ENCODE results near the gene MCF2L.

MCF2L gene

DNA sequence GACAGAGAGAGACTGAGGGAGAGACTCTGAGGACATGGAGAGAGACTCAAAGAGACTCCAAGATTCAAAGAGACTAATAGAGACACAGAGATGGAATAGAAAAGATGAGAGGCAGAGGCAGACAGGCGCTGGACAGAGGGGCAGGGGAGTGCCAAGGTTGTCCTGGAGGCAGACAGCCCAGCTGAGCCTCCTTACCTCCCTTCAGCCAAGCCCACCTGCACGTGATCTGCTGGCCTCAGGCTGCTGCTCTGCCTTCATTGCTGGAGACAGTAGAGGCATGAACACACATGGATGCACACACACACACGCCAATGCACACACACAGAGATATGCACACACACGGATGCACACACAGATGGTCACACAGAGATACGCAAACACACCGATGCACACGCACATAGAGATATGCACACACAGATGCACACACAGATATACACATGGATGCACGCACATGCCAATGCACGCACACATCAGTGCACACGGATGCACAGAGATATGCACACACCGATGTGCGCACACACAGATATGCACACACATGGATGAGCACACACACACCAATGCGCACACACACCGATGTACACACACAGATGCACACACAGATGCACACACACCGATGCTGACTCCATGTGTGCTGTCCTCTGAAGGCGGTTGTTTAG, 150.3 kb downstream of the MCF2L start:
- no peak overlapping the region for H3K4me2 ChIP-seq (ENCODE audit: low read length, poor library complexity, severe bottlenecking)
- no peak overlapping the region for H2AFZ ChIP-seq (ENCODE audit: low read depth, low read length)
- no peak overlapping the region for H3K9ac ChIP-seq (ENCODE audit: low read length)
- H3K79me1 ChIP-seq (replicated peaks; ENCODE audit: low read length, poor library complexity, severe bottlenecking), result no peaks in the 10 kb centered on the region
- no peaks in the 10 kb centered on the region for H3K36me3 ChIP-seq (ENCODE audit: control insufficient read depth in 1 of 2, insufficient read depth in 2 of 2, low read depth in 1 of 2, low read length in 2 of 2)
- WGBS, result 87% methylated on average over 16 of the region's 16 CpGs
- no peak overlapping the region for H3K18ac ChIP-seq (ENCODE audit: low read depth in 1 of 2, low read length in 2 of 2)
- H3K4me3 ChIP-seq (ENCODE audit: insufficient read depth in 1 of 2, low read depth in 1 of 2, low read length in 2 of 2), result peak overlapping the region in 1 of 2 experiments; percentile 15
- no peaks in the 10 kb centered on the region for H3K9me3 ChIP-seq (ENCODE audit: control insufficient read depth, low read length)
- H4K8ac ChIP-seq (ENCODE audit: low read length), result no peak overlapping the region
- no peak overlapping the region for H3K27ac ChIP-seq (ENCODE audit: low read length, poor library complexity, severe bottlenecking)
- H3K23ac ChIP-seq (ENCODE audit: low read length in 2 of 2), result no peak overlapping the region
- H2AK5ac ChIP-seq (ENCODE audit: low read length, severe bottlenecking), result no peak overlapping the region
- H3K27me3 ChIP-seq (ENCODE audit: control insufficient read depth in 1 of 2, insufficient read depth in 1 of 2, low read length in 2 of 2), result peaks cover 21 to 56% of the 10 kb centered on the region in 2 experiments
- DNase-seq, result no peak
- no peak overlapping the region for H2BK12ac ChIP-seq (ENCODE audit: low read length in 2 of 2)
- H3K14ac ChIP-seq (ENCODE audit: low read length in 2 of 2), result peak overlapping the region in 1 of 2 experiments; percentile 87
- H4K91ac ChIP-seq (ENCODE audit: low read length), result no peak overlapping the region
- no peak overlapping the region for H2BK5ac ChIP-seq (ENCODE audit: low read depth, low read length, poor library complexity, severe bottlenecking)
- H2BK15ac ChIP-seq (ENCODE audit: low read depth, poor library complexity, severe bottlenecking), result no peak overlapping the region
- no peak overlapping the region for H3K4ac ChIP-seq (ENCODE audit: low read depth in 1 of 2, low read length in 2 of 2)
- no peak overlapping the region for H2BK120ac ChIP-seq (ENCODE audit: low read depth, low read length)
- peaks cover 11% of the 10 kb centered on the region for H3K4me1 ChIP-seq (ENCODE audit: control insufficient read depth, insufficient read depth, low read depth, low read length)

DNA sequence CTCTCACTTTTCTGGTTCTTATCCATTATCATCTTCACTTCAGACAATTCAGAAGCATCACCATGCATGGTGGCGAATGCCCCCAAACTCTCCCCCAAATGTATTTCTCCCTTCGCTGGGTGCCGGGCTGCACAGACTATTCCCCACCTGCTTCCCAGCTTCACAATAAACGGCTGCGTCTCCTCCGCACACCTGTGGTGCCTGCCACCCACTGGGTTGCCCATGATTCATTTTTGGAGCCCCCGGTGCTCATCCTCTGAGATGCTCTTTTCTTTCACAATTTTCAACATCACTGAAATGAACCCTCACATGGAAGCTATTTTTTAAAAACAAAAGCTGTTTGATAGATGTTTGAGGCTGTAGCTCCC, 150.8 kb downstream of the MCF2L start:
- no peak overlapping the region for H2BK5ac ChIP-seq (ENCODE audit: low read depth, low read length, poor library complexity, severe bottlenecking)
- no peak overlapping the region for H3K23ac ChIP-seq (ENCODE audit: low read length in 2 of 2)
- H3K4me3 ChIP-seq (ENCODE audit: insufficient read depth in 1 of 2, low read depth in 1 of 2, low read length in 2 of 2), result no peak overlapping the region
- no peak overlapping the region for H2BK12ac ChIP-seq (ENCODE audit: low read length in 2 of 2)
- H3K4me2 ChIP-seq (ENCODE audit: low read length, poor library complexity, severe bottlenecking), result no peak overlapping the region
- H3K18ac ChIP-seq (ENCODE audit: low read depth in 1 of 2, low read length in 2 of 2), result no peak overlapping the region
- DNase-seq, result no peak
- peaks cover 11% of the 10 kb centered on the region for H3K4me1 ChIP-seq (ENCODE audit: control insufficient read depth, insufficient read depth, low read depth, low read length)
- no peak overlapping the region for H3K14ac ChIP-seq (ENCODE audit: low read length in 2 of 2)
- H2AK5ac ChIP-seq (ENCODE audit: low read length, severe bottlenecking), result no peak overlapping the region
- no peak overlapping the region for H4K8ac ChIP-seq (ENCODE audit: low read length)
- H4K91ac ChIP-seq (ENCODE audit: low read length), result no peak overlapping the region
- peaks cover 20 to 54% of the 10 kb centered on the region in 2 experiments for H3K27me3 ChIP-seq (ENCODE audit: control insufficient read depth in 1 of 2, insufficient read depth in 1 of 2, low read length in 2 of 2)
- 93% methylated on average over 7 of the region's 7 CpGs for WGBS
- no peak overlapping the region for H3K9ac ChIP-seq (ENCODE audit: low read length)
- H3K79me1 ChIP-seq (replicated peaks; ENCODE audit: low read length, poor library complexity, severe bottlenecking), result no peaks in the 10 kb centered on the region
- no peak overlapping the region for H2BK120ac ChIP-seq (ENCODE audit: low read depth, low read length)
- no peak overlapping the region for H3K4ac ChIP-seq (ENCODE audit: low read depth in 1 of 2, low read length in 2 of 2)
- H3K36me3 ChIP-seq (ENCODE audit: control insufficient read depth in 1 of 2, insufficient read depth in 2 of 2, low read depth in 1 of 2, low read length in 2 of 2), result no peaks in the 10 kb centered on the region
- no peak overlapping the region for H2AFZ ChIP-seq (ENCODE audit: low read depth, low read length)
- H3K27ac ChIP-seq (ENCODE audit: low read length, poor library complexity, severe bottlenecking), result no peak overlapping the region
- no peaks in the 10 kb centered on the region for H3K9me3 ChIP-seq (ENCODE audit: control insufficient read depth, low read length)
- H2BK15ac ChIP-seq (ENCODE audit: low read depth, poor library complexity, severe bottlenecking), result no peak overlapping the region

DNA sequence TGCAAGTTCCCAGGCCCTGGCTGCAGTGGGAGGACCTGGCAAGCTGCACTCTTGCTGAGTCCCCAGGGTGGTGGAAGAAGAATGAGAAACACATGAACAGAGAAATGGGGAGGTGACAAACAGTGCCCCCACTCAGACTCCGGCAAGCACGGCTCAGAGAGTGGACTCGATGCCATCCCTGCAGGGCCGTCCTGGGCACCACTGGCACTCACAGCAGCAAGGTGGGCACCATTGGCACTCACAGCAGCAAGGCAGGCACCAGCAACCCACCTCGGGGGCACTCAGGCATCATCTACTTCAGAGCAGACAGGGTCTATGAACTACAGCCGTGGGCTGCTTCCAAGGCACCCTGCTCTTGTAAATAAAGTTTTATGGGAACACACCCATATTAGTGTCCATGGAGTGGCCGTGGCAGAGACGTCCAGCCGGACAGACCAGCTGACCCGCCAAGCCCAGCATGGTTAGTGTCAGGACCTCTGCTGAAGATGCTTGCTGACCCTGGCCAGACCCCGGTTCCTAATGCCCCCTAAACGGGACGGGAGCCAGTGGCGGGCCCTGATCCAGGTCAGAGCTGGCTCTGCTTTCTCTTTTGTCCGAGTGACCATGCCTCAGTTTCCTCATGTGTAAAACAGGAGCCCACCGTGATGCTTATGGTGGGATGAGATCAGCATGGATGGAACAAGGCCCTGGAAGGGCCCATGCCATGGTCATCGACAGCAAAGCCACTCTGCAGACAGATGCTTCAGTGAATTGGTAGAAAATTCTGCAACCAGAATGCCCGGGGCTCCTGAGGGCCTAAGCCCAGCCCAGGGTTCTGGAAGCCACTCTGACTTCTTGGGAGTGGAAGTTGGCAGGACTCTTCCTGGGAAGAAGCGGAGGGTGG, 151.5 kb downstream of the MCF2L start:
- H2BK120ac ChIP-seq (ENCODE audit: low read depth, low read length), result no peak overlapping the region
- WGBS, result 87% methylated on average over 19 of the region's 19 CpGs
- H3K9me3 ChIP-seq (ENCODE audit: control insufficient read depth, low read length), result no peaks in the 10 kb centered on the region

DNA sequence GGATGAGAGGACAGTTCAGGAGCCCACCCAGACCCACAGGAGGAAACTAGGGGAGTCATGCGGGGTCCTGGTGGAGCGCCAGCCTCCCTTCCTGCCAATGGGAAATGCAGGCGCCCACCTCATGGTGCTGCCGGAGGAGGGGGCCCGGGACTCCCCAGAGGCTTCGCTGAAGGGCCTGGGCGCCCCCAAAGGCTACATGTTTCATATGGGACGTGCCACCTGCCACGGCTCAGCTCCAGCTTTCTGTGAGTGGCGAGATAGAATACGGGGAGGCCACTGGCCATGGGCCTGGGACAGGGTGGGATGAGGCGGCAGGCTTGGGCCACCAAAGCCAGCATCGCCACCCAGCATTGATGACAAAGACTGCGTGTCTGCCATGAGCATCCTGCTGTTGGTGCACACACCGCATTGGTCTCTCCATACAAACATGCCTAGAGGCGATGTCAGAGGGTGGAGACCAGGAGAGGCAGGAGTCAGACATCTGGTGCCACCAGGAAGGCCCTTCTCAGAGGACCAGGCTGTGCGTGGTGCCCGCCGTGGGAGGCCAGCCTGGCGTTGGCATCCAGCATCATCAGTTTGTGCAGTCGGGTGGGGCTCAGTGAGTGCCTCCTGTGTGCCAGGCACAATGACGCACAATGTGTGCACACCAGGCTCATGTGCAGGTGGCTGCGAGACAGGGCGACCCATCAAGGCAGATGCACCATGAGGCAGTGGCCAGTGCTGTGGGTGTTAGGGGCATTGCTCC, 152.3 kb downstream of the MCF2L start:
- Histone ChIP-seq H3K4me3 (ENCODE audit: insufficient read depth in 1 of 2, low read depth in 1 of 2, low read length in 2 of 2) (no peak overlapping the region), H3K79me1 (replicated peaks; ENCODE audit: low read length, poor library complexity, severe bottlenecking) (no peaks in the 10 kb centered on the region), H2BK15ac (ENCODE audit: low read depth, poor library complexity, severe bottlenecking) (no peak overlapping the region), H3K36me3 (ENCODE audit: control insufficient read depth in 1 of 2, insufficient read depth in 2 of 2, low read depth in 1 of 2, low read length in 2 of 2) (peaks cover 0 to 3% of the 10 kb centered on the region in 2 experiments), H3K4me2 (ENCODE audit: low read length, poor library complexity, severe bottlenecking) (no peak overlapping the region), H3K27ac (ENCODE audit: low read length, poor library complexity, severe bottlenecking) (no peak overlapping the region), H3K18ac (ENCODE audit: low read depth in 1 of 2, low read length in 2 of 2) (no peak overlapping the region), H2BK120ac (ENCODE audit: low read depth, low read length) (no peak overlapping the region), H3K4ac (ENCODE audit: low read depth in 1 of 2, low read length in 2 of 2) (no peak overlapping the region), H3K9ac (ENCODE audit: low read length) (no peak overlapping the region), H4K91ac (ENCODE audit: low read length) (no peak overlapping the region), H2BK12ac (ENCODE audit: low read length in 2 of 2) (no peak overlapping the region), H2AFZ (ENCODE audit: low read depth, low read length) (no peak overlapping the region), H4K8ac (ENCODE audit: low read length) (no peak overlapping the region), H2AK5ac (ENCODE audit: low read length, severe bottlenecking) (no peak overlapping the region), H3K23ac (ENCODE audit: low read length in 2 of 2) (no peak overlapping the region), H3K14ac (ENCODE audit: low read length in 2 of 2) (no peak overlapping the region), H2BK5ac (ENCODE audit: low read depth, low read length, poor library complexity, severe bottlenecking) (no peak overlapping the region), H3K27me3 (ENCODE audit: control insufficient read depth in 1 of 2, insufficient read depth in 1 of 2, low read length in 2 of 2) (peaks cover 7 to 39% of the 10 kb centered on the region in 2 experiments), H3K9me3 (ENCODE audit: control insufficient read depth, low read length) (no peaks in the 10 kb centered on the region), H3K4me1 (ENCODE audit: control insufficient read depth, insufficient read depth, low read depth, low read length) (peaks cover 11% of the 10 kb centered on the region)
- DNase-seq, result no peak
- 92% methylated on average over 24 of the region's 24 CpGs for WGBS

More for the DNA sequence above, 151.5 kb downstream of the MCF2L start:
- H3K9ac ChIP-seq (ENCODE audit: low read length), result no peak overlapping the region
- H3K27me3 ChIP-seq (ENCODE audit: control insufficient read depth in 1 of 2, insufficient read depth in 1 of 2, low read length in 2 of 2), result peaks cover 12 to 47% of the 10 kb centered on the region in 2 experiments
- no peaks in the 10 kb centered on the region for H3K79me1 ChIP-seq (replicated peaks; ENCODE audit: low read length, poor library complexity, severe bottlenecking)
- H2BK15ac ChIP-seq (ENCODE audit: low read depth, poor library complexity, severe bottlenecking), result no peak overlapping the region
- no peak overlapping the region for H3K18ac ChIP-seq (ENCODE audit: low read depth in 1 of 2, low read length in 2 of 2)
- H2BK12ac ChIP-seq (ENCODE audit: low read length in 2 of 2), result no peak overlapping the region
- H2AFZ ChIP-seq (ENCODE audit: low read depth, low read length), result no peak overlapping the region
- no peak overlapping the region for H3K4me2 ChIP-seq (ENCODE audit: low read length, poor library complexity, severe bottlenecking)
- no peak for DNase-seq
- H3K23ac ChIP-seq (ENCODE audit: low read length in 2 of 2), result no peak overlapping the region
- H3K4me3 ChIP-seq (ENCODE audit: insufficient read depth in 1 of 2, low read depth in 1 of 2, low read length in 2 of 2), result no peak overlapping the region
- no peak overlapping the region for H4K8ac ChIP-seq (ENCODE audit: low read length)
- H3K14ac ChIP-seq (ENCODE audit: low read length in 2 of 2), result no peak overlapping the region
- H3K27ac ChIP-seq (ENCODE audit: low read length, poor library complexity, severe bottlenecking), result no peak overlapping the region
- no peak overlapping the region for H3K4ac ChIP-seq (ENCODE audit: low read depth in 1 of 2, low read length in 2 of 2)
- peaks cover 11% of the 10 kb centered on the region for H3K4me1 ChIP-seq (ENCODE audit: control insufficient read depth, insufficient read depth, low read depth, low read length)
- H2AK5ac ChIP-seq (ENCODE audit: low read length, severe bottlenecking), result no peak overlapping the region
- H2BK5ac ChIP-seq (ENCODE audit: low read depth, low read length, poor library complexity, severe bottlenecking), result no peak overlapping the region
- H3K36me3 ChIP-seq (ENCODE audit: control insufficient read depth in 1 of 2, insufficient read depth in 2 of 2, low read depth in 1 of 2, low read length in 2 of 2), result no peaks in the 10 kb centered on the region
- no peak overlapping the region for H4K91ac ChIP-seq (ENCODE audit: low read length)

Measured in mesenchymal stem cell (in vitro differentiated cells and primary cell).